ENCODE measurements around the gene MTMR2. TPM values are rescaled to one million over a fixed set of nuclear protein-coding genes. Genes with fewer than 3 reads are reported as not detected.

Gene MTMR2
- total and polyA plus RNA-seq, 10 of the 15 experiments (the other 5 are each of a cell fraction or from before 2014, with no cell fraction given) = 7.6 to 46.6 (median 22.5) TPM

DNA sequence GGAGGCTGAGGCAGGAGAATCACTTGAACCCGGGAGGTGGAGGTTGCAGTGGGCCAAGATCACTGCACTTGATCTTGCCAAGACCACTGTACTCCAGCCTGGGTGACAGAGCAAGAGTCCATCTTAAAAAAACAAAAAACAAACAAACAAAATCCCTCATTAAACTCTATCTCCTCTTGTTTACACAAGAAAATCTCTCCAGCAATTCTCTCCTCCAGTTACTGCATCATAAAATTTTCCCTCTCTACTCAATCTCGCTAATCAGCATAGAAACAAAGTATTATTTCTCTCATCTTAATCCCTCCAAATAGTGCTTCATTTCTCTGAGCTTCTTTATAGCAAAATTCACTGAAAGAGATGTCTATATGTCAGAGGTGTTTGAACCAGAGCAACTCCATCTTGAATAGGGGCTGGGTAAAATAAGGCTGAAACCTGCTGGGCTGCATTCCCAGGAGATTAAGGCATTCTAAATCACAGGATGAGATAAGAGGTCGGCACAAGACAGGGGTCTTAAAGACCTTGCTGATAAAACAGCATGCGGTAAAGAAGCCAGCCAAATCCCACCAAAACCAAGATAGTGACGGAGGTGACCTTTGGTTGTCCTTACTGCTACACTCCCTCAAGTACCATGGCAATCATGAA lies 19.8 kb downstream of the MTMR2 start:
- intact Hi-C loops (cut with micrococcal nuclease; ENCODE audit: unreplicated experiment) = no loop called here
- no peak for ATAC-seq
- Histone ChIP-seq H3K9ac (ENCODE audit: control insufficient read depth, insufficient read depth, low read length) (no peak overlapping the region), H3K27ac (ENCODE audit: control insufficient read depth, insufficient read depth) (no peak overlapping the region), H3K79me2 (ENCODE audit: control insufficient read depth, insufficient read depth, low read length) (no peaks in the 10 kb centered on the region; the same call in none of the 2 replicates), H3K4me1 (ENCODE audit: control insufficient read depth, insufficient read depth, low read length) (no peaks in the 10 kb centered on the region), H3K36me3 (ENCODE audit: control insufficient read depth in 2 of 2, insufficient read depth in 2 of 2, low read length in 1 of 2) (no peaks in the 10 kb centered on the region), H4K20me1 (ENCODE audit: control insufficient read depth, insufficient read depth) (no peaks in the 10 kb centered on the region), H3K4me3 (no peak overlapping the region), H3K27me3 (replicated peaks in 1 of 2; ENCODE audit: control insufficient read depth in 2 of 2, insufficient read depth in 2 of 2, low read length in 1 of 2) (no peaks in the 10 kb centered on the region), H3K4me2 (ENCODE audit: control insufficient read depth, insufficient read depth) (no peak overlapping the region), H2AFZ (ENCODE audit: control insufficient read depth, low read depth, low read length) (no peak overlapping the region), H3K9me3 (replicated peaks; ENCODE audit: control insufficient read depth, insufficient read depth, low read length) (no peaks in the 10 kb centered on the region)
- no TSS peak for BruUV-seq (replicated peaks)
- POLR2A ChIA-PET = no interaction called here
- RAD21 ChIA-PET (ENCODE audit: unreplicated experiment) = no interaction called here
- in situ Hi-C loops (cut with MboI) = no loop called here
- SMC1A ChIA-PET (ENCODE audit: uncharacterized antibody, unreplicated experiment) = interaction anchor here (0.7 kb wide), 1 partner anchor 18 kb away, joined by 3 read pairs; no protein-coding TSS in a partner anchor
- CTCF ChIA-PET = no interaction called here
- no peak for DNase-seq (ENCODE audit: low read depth, low spot score)
- 97% methylated on average over 5 of the region's 5 CpGs for WGBS (ENCODE audit: insufficient coverage, insufficient replicate concordance, low lambda C conversion rate, missing lambda C conversion rate)
- FAIRE-seq = no peak
- TF ChIP-seq HCFC1 (IDR thresholded peaks at IDR 0.05; ENCODE audit: low read length) = no peak
- TF ChIP-seq REST (IDR thresholded peaks at IDR 0.05; ENCODE audit: low read depth, low read length) = no peak
- TF ChIP-seq EGR1 (IDR thresholded peaks at IDR 0.05; ENCODE audit: borderline replicate concordance in 1 of 2, low read depth in 2 of 2, low read length in 2 of 2) = no peak
- no peak for TF ChIP-seq ASH2L (IDR thresholded peaks at IDR 0.05; ENCODE audit: borderline replicate concordance, low read depth)
- TF ChIP-seq POLR2AphosphoS5 (IDR thresholded peaks at IDR 0.05; ENCODE audit: low read length) = no peak
- no peak for TF ChIP-seq PML (IDR thresholded peaks at IDR 0.05; ENCODE audit: low read length)
- no peak for TF ChIP-seq TARDBP (IDR thresholded peaks at IDR 0.05; ENCODE audit: borderline replicate concordance)
- no peak for TF ChIP-seq BMI1 (IDR thresholded peaks at IDR 0.05; ENCODE audit: borderline replicate concordance)
- no peak for TF ChIP-seq RAD51 (IDR thresholded peaks at IDR 0.05)
- no peak for TF ChIP-seq ZZZ3 (IDR thresholded peaks at IDR 0.05; ENCODE audit: control insufficient read depth, insufficient read length, low read depth)
- no peak for TF ChIP-seq CBFB (IDR thresholded peaks at IDR 0.05; ENCODE audit: low read depth)
- no peak for TF ChIP-seq SRF (IDR thresholded peaks at IDR 0.05; ENCODE audit: low read depth in 2 of 2, low read length in 2 of 2)
- no peak for TF ChIP-seq IKZF2 (IDR thresholded peaks at IDR 0.05)
- TF ChIP-seq, protein P1, sequence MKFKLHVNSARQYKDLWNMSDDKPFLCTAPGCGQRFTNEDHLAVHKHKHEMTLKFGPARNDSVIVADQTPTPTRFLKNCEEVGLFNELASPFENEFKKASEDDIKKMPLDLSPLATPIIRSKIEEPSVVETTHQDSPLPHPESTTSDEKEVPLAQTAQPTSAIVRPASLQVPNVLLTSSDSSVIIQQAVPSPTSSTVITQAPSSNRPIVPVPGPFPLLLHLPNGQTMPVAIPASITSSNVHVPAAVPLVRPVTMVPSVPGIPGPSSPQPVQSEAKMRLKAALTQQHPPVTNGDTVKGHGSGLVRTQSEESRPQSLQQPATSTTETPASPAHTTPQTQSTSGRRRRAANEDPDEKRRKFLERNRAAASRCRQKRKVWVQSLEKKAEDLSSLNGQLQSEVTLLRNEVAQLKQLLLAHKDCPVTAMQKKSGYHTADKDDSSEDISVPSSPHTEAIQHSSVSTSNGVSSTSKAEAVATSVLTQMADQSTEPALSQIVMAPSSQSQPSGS (IDR thresholded peaks at IDR 0.05; ENCODE audit: low read length) = no peak
- no peak for TF ChIP-seq YBX1 (IDR thresholded peaks at IDR 0.05)
- TF ChIP-seq ZNF592 (IDR thresholded peaks at IDR 0.05) = no peak
